GM12878 (cell line): Measurements from ENCODE around the gene BCL10. TPM values are rescaled to one million over a fixed set of nuclear protein-coding genes. Genes with fewer than 3 reads are reported as not detected.

ENCODE experiments used
- BACH1 ChIP-seq: fragments of 450-650 bp; IDR thresholded peaks from 2 replicates; pipeline ENCODE4 v1.6.1; 2017; ENCODE audit warnings: mild to moderate bottlenecking, borderline replicate concordance
- CHD2 ChIP-seq: IDR thresholded peaks from 2 replicates; pipeline ENCODE4 v1.6.1; 2011; ENCODE audit warnings: low read depth, low read length, improper control_type of control experiment, borderline replicate concordance
- EP300 ChIP-seq, 2 experiments: fragments of 150-350 bp in 1 of 2; IDR thresholded peaks; 2 replicates each; pipeline ENCODE4 v1.6.1; 2011 to 2012; ENCODE audit warnings: low read depth in 2 of 2, low read length in 2 of 2, borderline replicate concordance in 1 of 2, improper control_type of control experiment in 1 of 2, inconsistent platforms in 1 of 2; ENCODE audit not compliant: control insufficient read depth in 1 of 2
- ESRRA ChIP-seq: IDR thresholded peaks from 2 replicates; pipeline ENCODE4 v1.6.1; 2012; ENCODE audit warnings: mild to moderate bottlenecking, low read length, improper control_type of control experiment
- HDGF ChIP-seq: fragments of 450-650 bp; IDR thresholded peaks from 2 replicates; pipeline ENCODE4 v1.6.1; 2016; ENCODE audit warnings: antibody characterized with exemption
- IKZF1 ChIP-seq: fragments of 450-650 bp; conservative IDR thresholded peaks from 2 replicates; pipeline ENCODE4 v1.6.1; 2017; ENCODE audit warnings: antibody characterized with exemption, mild to moderate bottlenecking
- MYC ChIP-seq: IDR thresholded peaks from 2 replicates; pipeline ENCODE4 v1.6.1; 2011; ENCODE audit warnings: mild to moderate bottlenecking, low read length, moderate library complexity, inconsistent platforms; ENCODE audit not compliant: insufficient read depth, insufficient replicate concordance, insufficient read length, severe bottlenecking
- NR2C1 ChIP-seq: fragments of 450-650 bp; IDR thresholded peaks from 2 replicates; pipeline ENCODE4 v1.6.1; 2017; ENCODE audit warnings: antibody characterized with exemption, mild to moderate bottlenecking, moderate library complexity
- NRF1 ChIP-seq: conservative IDR thresholded peaks from 2 replicates; pipeline ENCODE4 v1.6.1; 2011; ENCODE audit warnings: mild to moderate bottlenecking, low read depth, low read length, improper control_type of control experiment
- POLR2AphosphoS2 ChIP-seq: IDR thresholded peaks from 2 replicates; pipeline ENCODE4 v1.6.1; 2011; ENCODE audit warnings: low read depth, mild to moderate bottlenecking, low read length, improper control_type of control experiment, moderate library complexity
- POLR2AphosphoS5 ChIP-seq: IDR thresholded peaks from 2 replicates; pipeline ENCODE4 v1.6.1; 2011; ENCODE audit warnings: mild to moderate bottlenecking, low read length, inconsistent platforms
- POU2F2 ChIP-seq: IDR thresholded peaks from 3 replicates; pipeline ENCODE4 v1.6.1; 2011; ENCODE audit warnings: low read depth, mild to moderate bottlenecking, low read length, borderline replicate concordance
- RB1 ChIP-seq: fragments of 450-650 bp; formaldehyde crosslinking; IDR thresholded peaks from 2 replicates; pipeline ENCODE4 v1.6.1; 2017; ENCODE audit warnings: mild to moderate bottlenecking, borderline replicate concordance
- RUNX3 ChIP-seq: IDR thresholded peaks from 2 replicates; pipeline ENCODE4 v1.6.1; 2012; ENCODE audit warnings: low read length, inconsistent platforms
- SMAD5 ChIP-seq: IDR thresholded peaks from 2 replicates; pipeline ENCODE4 v1.6.1; 2016; ENCODE audit warnings: antibody characterized with exemption, low read depth
- SP1 ChIP-seq: IDR thresholded peaks from one replicate; pipeline ENCODE4 v1.6.1; 2011; ENCODE audit warnings: low read depth, low read length
- SRF ChIP-seq, 2 experiments: IDR thresholded peaks; 2 replicates each; pipeline ENCODE4 v1.6.1; 2011; ENCODE audit warnings: low read depth in 2 of 2, low read length in 2 of 2, mild to moderate bottlenecking in 1 of 2, moderate library complexity in 1 of 2
- TAF1 ChIP-seq: IDR thresholded peaks from 2 replicates; pipeline ENCODE4 v1.6.1; 2011; ENCODE audit warnings: mild to moderate bottlenecking, low read depth, low read length, borderline replicate concordance
- TCF12 ChIP-seq: IDR thresholded peaks from 2 replicates; pipeline ENCODE4 v1.6.1; 2011; ENCODE audit warnings: low read depth, mild to moderate bottlenecking, low read length
- ZNF24 ChIP-seq: fragments of 450-650 bp; IDR thresholded peaks from 2 replicates; pipeline ENCODE4 v1.6.1; 2017; ENCODE audit warnings: antibody characterized with exemption, mild to moderate bottlenecking
- polyA plus RNA-seq, 11 experiments: library from polyadenylated mRNA; depleted of rRNA in 4 of 11; unstranded in 6 of 11; stranded (reverse) in 5 of 11; fragments of >200 nt; fragmentation: Nextera tagmentation in 4 of 11; fragmentation: Illumina TruSeq in 1 of 11; extraction: Ambion mirVana in 4 of 11; extraction: Trizol in 1 of 11; gene quantifications; 1 replicate in 1 of 11; 2 replicates in 10 of 11; pipeline versions ENCODE4 v1.2.1 to v1.2.3, GENCODE V29; 2011 to 2016; ENCODE audit warnings: inconsistent platforms in 2 of 11, missing spikeins in 2 of 11, low read depth in 1 of 11
- total RNA-seq, 4 experiments: library from RNA; depleted of rRNA in 3 of 4; stranded (reverse); fragments of >200 nt in 3 of 4; fragmentation: Illumina TruSeq in 1 of 4; extraction: Trizol in 1 of 4; gene quantifications; 2 replicates each; pipeline versions ENCODE4 v1.2.1 to v1.2.3, GENCODE V29; 2013 to 2021
- TF ChIP-seq, protein P1 (sequence below): fragments of 450-650 bp; IDR thresholded peaks from 2 replicates; pipeline ENCODE4 v1.6.1; 2014; ENCODE audit warnings: mild to moderate bottlenecking
- TF ChIP-seq, protein P2 (sequence below): fragments of 450-650 bp; IDR thresholded peaks from 2 replicates; pipeline ENCODE4 v1.6.1; 2016; ENCODE audit warnings: mild to moderate bottlenecking
- TF ChIP-seq, protein P3 (sequence below): fragments of 450-650 bp; IDR thresholded peaks from 2 replicates; pipeline ENCODE4 v1.6.1; 2017; ENCODE audit warnings: mild to moderate bottlenecking, moderate library complexity

BCL10 gene
- total and polyA plus RNA-seq, 10 of the 15 experiments (the other 5 are each of a cell fraction or from before 2014, with no cell fraction given): 10.6 to 35.2 (median 19.5) TPM

DNA sequence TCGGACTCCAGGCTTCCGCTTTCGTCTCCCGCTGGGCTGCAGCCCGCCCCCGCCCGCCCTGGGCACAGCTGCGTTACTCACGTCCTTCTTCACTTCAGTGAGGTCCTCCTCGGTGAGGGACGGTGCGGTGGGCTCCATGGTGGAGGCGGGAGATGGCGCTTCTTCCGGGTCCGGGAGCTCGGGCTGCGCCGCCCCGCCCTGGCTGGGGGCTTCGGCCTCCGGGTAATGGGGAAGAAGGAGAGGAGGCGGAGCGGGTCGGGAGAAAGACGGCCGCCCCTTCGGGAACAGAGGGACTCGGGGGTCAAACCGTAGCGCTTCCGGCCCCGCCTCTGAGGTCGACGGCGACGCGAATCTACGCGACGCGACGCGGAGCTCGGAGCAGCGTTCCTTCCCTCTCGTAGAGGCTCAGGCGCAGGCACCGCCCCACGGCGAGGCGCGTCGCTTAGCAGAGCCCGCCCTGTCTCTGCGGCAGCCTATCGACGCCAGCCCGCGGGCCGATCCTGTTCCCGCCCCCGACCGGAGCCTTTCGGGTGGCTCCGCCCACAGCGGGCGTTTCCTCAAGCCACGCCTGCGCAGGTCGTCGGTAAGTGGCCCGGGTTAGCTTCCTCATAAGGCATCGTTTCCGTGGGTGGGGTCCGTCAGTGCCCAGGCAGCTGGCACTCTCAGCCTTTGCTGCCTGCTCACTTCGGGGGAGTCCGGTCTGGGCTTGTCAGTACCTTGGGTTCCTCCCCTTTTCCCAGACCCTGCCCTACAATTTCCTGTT is at the start of gene BCL10 (continued):
- TF ChIP-seq NR2C1 (peak; percentile 89), POLR2AphosphoS2 (peak; percentile 47; the same call in 1 of the 2 replicates), SRF (IDR thresholded peaks at IDR 0.05; ENCODE audit: low read depth in 2 of 2, low read length in 2 of 2) (peak; percentile 100), ZNF24 (no peak), CHD2 (peak; percentile 59), BACH1 (peak; percentile 35; the same call in 1 of the 2 replicates), HDGF (peak; percentile 92), ESRRA (no peak), EP300 (IDR thresholded peaks at IDR 0.05; ENCODE audit: borderline replicate concordance in 1 of 2, control insufficient read depth in 1 of 2, low read depth in 2 of 2, low read length in 2 of 2) (no peak), TCF12 (no peak), NRF1 (peak; percentile 92), RB1 (peak; percentile 60; the same call in 1 of the 2 replicates), IKZF1 (peak; percentile 85), MYC (no peak), SMAD5 (peak; percentile 63), TAF1 (peak; percentile 53; the same call in 1 of the 2 replicates), SP1 (peak; percentile 80), RUNX3 (0 out of 2 replicates have a peak, but pooled peaks have one; percentile 22), POLR2AphosphoS5 (peak; percentile 62; the same call in 1 of the 2 replicates), POU2F2 (peak; percentile 57; the same call in 2 of the 3 replicates)
- TF ChIP-seq, protein P1, sequence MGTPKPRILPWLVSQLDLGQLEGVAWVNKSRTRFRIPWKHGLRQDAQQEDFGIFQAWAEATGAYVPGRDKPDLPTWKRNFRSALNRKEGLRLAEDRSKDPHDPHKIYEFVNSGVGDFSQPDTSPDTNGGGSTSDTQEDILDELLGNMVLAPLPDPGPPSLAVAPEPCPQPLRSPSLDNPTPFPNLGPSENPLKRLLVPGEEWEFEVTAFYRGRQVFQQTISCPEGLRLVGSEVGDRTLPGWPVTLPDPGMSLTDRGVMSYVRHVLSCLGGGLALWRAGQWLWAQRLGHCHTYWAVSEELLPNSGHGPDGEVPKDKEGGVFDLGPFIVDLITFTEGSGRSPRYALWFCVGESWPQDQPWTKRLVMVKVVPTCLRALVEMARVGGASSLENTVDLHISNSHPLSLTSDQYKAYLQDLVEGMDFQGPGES: peak; percentile 32; the same call in 1 of the 2 replicates
- TF ChIP-seq, protein P2, sequence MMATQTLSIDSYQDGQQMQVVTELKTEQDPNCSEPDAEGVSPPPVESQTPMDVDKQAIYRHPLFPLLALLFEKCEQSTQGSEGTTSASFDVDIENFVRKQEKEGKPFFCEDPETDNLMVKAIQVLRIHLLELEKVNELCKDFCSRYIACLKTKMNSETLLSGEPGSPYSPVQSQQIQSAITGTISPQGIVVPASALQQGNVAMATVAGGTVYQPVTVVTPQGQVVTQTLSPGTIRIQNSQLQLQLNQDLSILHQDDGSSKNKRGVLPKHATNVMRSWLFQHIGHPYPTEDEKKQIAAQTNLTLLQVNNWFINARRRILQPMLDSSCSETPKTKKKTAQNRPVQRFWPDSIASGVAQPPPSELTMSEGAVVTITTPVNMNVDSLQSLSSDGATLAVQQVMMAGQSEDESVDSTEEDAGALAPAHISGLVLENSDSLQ: peak; percentile 51; the same call in 1 of the 2 replicates
- TF ChIP-seq, protein P3, sequence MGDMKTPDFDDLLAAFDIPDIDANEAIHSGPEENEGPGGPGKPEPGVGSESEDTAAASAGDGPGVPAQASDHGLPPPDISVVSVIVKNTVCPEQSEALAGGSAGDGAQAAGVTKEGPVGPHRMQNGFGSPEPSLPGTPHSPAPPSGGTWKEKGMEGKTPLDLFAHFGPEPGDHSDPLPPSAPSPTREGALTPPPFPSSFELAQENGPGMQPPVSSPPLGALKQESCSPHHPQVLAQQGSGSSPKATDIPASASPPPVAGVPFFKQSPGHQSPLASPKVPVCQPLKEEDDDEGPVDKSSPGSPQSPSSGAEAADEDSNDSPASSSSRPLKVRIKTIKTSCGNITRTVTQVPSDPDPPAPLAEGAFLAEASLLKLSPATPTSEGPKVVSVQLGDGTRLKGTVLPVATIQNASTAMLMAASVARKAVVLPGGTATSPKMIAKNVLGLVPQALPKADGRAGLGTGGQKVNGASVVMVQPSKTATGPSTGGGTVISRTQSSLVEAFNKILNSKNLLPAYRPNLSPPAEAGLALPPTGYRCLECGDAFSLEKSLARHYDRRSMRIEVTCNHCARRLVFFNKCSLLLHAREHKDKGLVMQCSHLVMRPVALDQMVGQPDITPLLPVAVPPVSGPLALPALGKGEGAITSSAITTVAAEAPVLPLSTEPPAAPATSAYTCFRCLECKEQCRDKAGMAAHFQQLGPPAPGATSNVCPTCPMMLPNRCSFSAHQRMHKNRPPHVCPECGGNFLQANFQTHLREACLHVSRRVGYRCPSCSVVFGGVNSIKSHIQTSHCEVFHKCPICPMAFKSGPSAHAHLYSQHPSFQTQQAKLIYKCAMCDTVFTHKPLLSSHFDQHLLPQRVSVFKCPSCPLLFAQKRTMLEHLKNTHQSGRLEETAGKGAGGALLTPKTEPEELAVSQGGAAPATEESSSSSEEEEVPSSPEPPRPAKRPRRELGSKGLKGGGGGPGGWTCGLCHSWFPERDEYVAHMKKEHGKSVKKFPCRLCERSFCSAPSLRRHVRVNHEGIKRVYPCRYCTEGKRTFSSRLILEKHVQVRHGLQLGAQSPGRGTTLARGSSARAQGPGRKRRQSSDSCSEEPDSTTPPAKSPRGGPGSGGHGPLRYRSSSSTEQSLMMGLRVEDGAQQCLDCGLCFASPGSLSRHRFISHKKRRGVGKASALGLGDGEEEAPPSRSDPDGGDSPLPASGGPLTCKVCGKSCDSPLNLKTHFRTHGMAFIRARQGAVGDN: peak; percentile 7; the same call in 1 of the 2 replicates
